Measurements from ENCODE around the gene UTRN. TPM values are rescaled to one million over a fixed set of nuclear protein-coding genes. Genes with fewer than 3 reads are reported as not detected.

Gene UTRN
- total RNA-seq, 3 donors from 2014 or later: 204 to 397 (median 263) TPM

DNA sequence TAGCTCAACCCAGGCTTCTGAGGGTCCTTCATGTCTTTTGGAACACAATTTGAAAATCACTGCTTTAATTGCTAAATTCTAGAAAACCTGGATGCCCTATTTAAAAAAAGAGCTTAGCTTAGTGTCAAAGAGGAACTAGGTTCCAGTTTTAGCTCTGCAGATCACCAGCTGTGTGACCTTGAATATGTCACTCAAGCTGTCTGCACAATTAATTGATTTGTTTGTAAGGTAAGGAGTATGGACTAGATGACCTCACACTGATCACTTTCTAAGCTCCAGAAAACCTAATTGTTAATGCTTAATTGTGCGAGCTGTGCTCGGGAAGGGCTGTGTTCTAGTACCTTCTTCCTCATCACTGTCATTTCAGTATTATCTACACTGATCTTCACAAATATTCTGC is 26.2 kb downstream of the UTRN start:
- TF ChIP-seq POLR2A (IDR thresholded peaks at IDR 0.05): no peak
- DNase-seq (ENCODE audit: low spot score in 2 of 2): no peak

DNA sequence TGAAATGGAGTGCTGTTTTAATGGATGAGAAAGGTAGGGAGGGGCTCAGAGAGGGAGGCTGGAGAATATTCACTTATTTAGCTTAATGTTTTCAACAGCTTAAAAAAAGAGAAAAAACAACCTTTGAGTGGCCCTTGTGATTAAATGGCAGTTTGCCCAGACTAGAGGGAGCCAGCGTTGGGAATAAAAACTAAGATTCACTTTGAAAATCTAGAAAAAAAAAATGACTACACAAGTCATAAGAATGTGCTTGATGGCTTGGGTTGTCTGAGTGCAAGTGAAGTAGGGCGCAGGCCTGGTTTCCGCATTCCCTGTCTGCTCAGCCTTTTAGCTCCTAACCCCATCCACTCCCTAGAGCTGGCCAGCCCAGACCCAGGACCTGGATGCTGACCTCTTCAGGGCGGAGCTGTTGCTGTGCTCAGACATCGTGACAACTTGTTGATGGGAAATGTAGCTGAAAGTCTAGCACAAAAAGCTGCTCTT is 28.9 kb downstream of the UTRN start:
- Histone ChIP-seq H3K27me3 (no peaks in the 10 kb centered on the region), H3K36me3 (no peaks in the 10 kb centered on the region), H3K9me3 (no peaks in the 10 kb centered on the region), H3K27ac (peak overlapping the region; percentile 69 to 77), H3K4me3 (no peak overlapping the region), H3K4me1 (peaks cover 0 to 8% of the 10 kb centered on the region in 2 donors)
- TF ChIP-seq CTCF (IDR thresholded peaks at IDR 0.05): no peak
- TF ChIP-seq POLR2AphosphoS5 (IDR thresholded peaks at IDR 0.05): peak in 1 of 3 donors; percentile 40
- TF ChIP-seq POLR2A (IDR thresholded peaks at IDR 0.05): no peak
- intact Hi-C loops (cut with DNase I; ENCODE audit: low total_unique reads): no loop called here
- DNase-seq (ENCODE audit: low spot score in 2 of 2): peak in 1 of 2 donors; percentile 37

More for the DNA sequence above, 26.2 kb downstream of the UTRN start:
- intact Hi-C loops (cut with DNase I; ENCODE audit: low total_unique reads): no loop called here
- Histone ChIP-seq H3K9me3 (no peaks in the 10 kb centered on the region), H3K4me1 (peaks cover 0 to 8% of the 10 kb centered on the region in 2 donors), H3K4me3 (no peak overlapping the region), H3K36me3 (no peaks in the 10 kb centered on the region), H3K27ac (no peak overlapping the region), H3K27me3 (no peaks in the 10 kb centered on the region)

DNA sequence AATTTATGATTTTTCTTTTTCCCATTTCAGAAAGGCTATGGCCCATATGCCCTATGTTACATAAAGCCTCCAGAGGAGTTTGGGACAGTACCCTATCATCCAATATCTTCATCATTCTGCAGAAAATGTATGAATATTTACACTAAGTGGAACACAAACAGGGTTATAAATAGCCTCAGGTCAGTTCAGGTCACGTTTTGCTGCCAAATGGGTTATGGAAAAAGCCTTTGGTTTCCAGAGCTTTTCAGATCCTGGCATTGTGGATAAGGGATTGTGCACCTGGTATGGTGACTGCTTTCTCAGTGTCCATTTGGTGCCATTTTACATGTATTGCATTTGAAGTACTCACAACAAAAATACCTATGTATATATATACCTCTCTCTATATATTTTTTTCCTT is 29.4 kb downstream of the UTRN start:
- no peak for TF ChIP-seq CTCF (IDR thresholded peaks at IDR 0.05)
- DNase-seq (ENCODE audit: low spot score in 2 of 2): no peak
- Histone ChIP-seq H3K27me3 (no peaks in the 10 kb centered on the region), H3K27ac (peak overlapping the region; percentile 69 to 70), H3K4me1 (peaks cover 0 to 8% of the 10 kb centered on the region in 2 donors), H3K36me3 (no peaks in the 10 kb centered on the region), H3K9me3 (no peaks in the 10 kb centered on the region), H3K4me3 (no peak overlapping the region)
- intact Hi-C loops (cut with DNase I; ENCODE audit: low total_unique reads): no loop called here

DNA sequence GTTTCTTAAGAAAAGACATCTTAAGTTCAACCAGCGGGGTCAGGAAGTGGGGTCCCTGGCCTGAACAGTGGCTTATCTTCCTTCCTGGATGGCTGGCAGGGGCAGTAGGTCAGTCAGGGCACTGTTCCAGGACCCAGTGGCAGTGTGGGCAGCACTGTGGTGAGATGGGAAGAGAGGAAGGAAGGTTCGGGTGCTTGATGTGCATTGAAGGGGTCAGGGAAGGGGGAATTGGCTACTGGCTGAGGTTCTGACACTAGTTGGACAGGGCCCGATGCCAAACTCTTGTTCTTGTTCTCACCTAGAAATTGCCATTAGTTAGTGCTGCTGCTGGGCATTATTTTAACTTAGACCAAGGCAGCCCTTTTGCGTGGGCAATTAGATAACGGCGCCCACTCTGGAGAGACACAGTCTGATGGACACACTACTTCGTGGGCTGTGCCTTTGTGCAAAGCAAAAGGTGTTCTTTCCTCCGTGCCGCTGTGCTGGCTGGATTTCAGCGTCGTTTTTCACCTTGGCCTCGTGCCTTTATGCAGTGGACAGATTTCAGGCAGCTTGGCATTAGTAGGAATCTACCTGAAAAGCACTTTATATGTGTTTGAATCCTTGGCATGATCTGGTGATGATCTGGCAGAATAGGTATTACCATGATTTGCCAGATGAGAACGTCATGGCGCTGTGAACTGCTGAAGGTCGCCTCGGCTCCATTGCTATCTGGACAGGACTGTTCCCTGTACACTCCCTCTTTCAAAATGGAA is 30.3 kb downstream of the UTRN start:
- Histone ChIP-seq H3K27ac (peak overlapping the region; percentile 69 to 84), H3K4me1 (peaks cover 0 to 8% of the 10 kb centered on the region in 2 donors), H3K4me3 (peak overlapping the region in 2 of 3 donors; percentile 13 to 14), H3K9me3 (no peaks in the 10 kb centered on the region), H3K27me3 (no peaks in the 10 kb centered on the region), H3K36me3 (no peaks in the 10 kb centered on the region)
- DNase-seq (ENCODE audit: low spot score in 2 of 2): no peak
- intact Hi-C loops (cut with DNase I; ENCODE audit: low total_unique reads): no loop called here
- TF ChIP-seq POLR2A (IDR thresholded peaks at IDR 0.05) (no peak), CTCF (IDR thresholded peaks at IDR 0.05) (no peak)

GRCh38 chr6:144315981-144316861 is 31.1 kb downstream of the UTRN start:
- H3K27me3 ChIP-seq: no peaks in the 10 kb centered on the region
- DNase-seq (ENCODE audit: low spot score in 2 of 2): no peak
- intact Hi-C loops (cut with DNase I; ENCODE audit: low total_unique reads): no loop called here
- H3K4me1 ChIP-seq: peaks cover 0 to 8% of the 10 kb centered on the region in 2 donors
- TF ChIP-seq CTCF (IDR thresholded peaks at IDR 0.05) (no peak), POLR2AphosphoS5 (IDR thresholded peaks at IDR 0.05) (no peak), POLR2A (IDR thresholded peaks at IDR 0.05) (no peak)
- H3K9me3 ChIP-seq: no peaks in the 10 kb centered on the region
- H3K27ac ChIP-seq: peak overlapping the region; percentile 69 to 84
- H3K36me3 ChIP-seq: no peaks in the 10 kb centered on the region
- no peak overlapping the region for H3K4me3 ChIP-seq

Data from breast epithelium (tissue), 4 donors.